WERI-Rb-1 (cell line): ENCODE data around the gene CYFIP1.

Experiments
- DNase-seq: peaks from one replicate; pipeline ENCODE4 v3.0.0-alpha.2; 2020
- H3K27ac ChIP-seq: fragments of 250-450 bp; sonication (Bioruptor Pico); 2 replicates; pipeline ENCODE4 v1.5.1; 2020; ENCODE audit warnings: mild to moderate bottlenecking, moderate library complexity
- H3K27me3 ChIP-seq: fragments of 250-450 bp; sonication (Bioruptor Pico); 2 replicates; pipeline ENCODE4 v1.5.1; 2021; ENCODE audit warnings: mild to moderate bottlenecking, low read depth, moderate library complexity; ENCODE audit not compliant: insufficient read depth, severe bottlenecking
- H3K36me3 ChIP-seq: fragments of 250-450 bp; sonication (Bioruptor Pico); 2 replicates; pipeline ENCODE4 v1.5.1; 2020; ENCODE audit warnings: mild to moderate bottlenecking, moderate library complexity
- H3K4me3 ChIP-seq: 2 replicates; pipeline ENCODE4 v1.5.1; 2011; ENCODE audit warnings: low read depth, mild to moderate bottlenecking, control low read depth, low read length
- H3K9me3 ChIP-seq: fragments of 250-450 bp; sonication (Bioruptor Pico); 2 replicates; pipeline ENCODE4 v1.5.1; 2021; ENCODE audit warnings: mild to moderate bottlenecking, moderate library complexity; ENCODE audit not compliant: severe bottlenecking
- CTCF ChIP-seq: IDR thresholded peaks from 2 replicates; pipeline ENCODE4 v1.5.1; 2011; ENCODE audit warnings: low read depth, mild to moderate bottlenecking, control low read depth, inconsistent platforms, low read length

The CYFIP1 gene

GRCh38 chr15:22942877-22943276 is 37.3 kb downstream of the CYFIP1 start:
- no peak overlapping the region for H3K27ac ChIP-seq
- no peak overlapping the region for H3K4me3 ChIP-seq
- H3K36me3 ChIP-seq = no peaks in the 10 kb centered on the region
- no peak for TF ChIP-seq CTCF
- no peak for DNase-seq
- H3K27me3 ChIP-seq = no peaks in the 10 kb centered on the region
- no peaks in the 10 kb centered on the region for H3K9me3 ChIP-seq

GRCh38 chr15:22942306-22942855 is 37.8 kb downstream of the CYFIP1 start:
- Histone ChIP-seq H3K4me3 (no peak overlapping the region), H3K9me3 (no peaks in the 10 kb centered on the region), H3K36me3 (no peaks in the 10 kb centered on the region), H3K27me3 (no peaks in the 10 kb centered on the region), H3K27ac (no peak overlapping the region)
- DNase-seq = no peak
- no peak for TF ChIP-seq CTCF

- no peaks in the 10 kb centered on the region for H3K36me3 ChIP-seq
- DNase-seq = no peak
- no peaks in the 10 kb centered on the region for H3K27me3 ChIP-seq
- H3K9me3 ChIP-seq = no peaks in the 10 kb centered on the region
- no peak overlapping the region for H3K27ac ChIP-seq
- no peak overlapping the region for H3K4me3 ChIP-seq
- no peak for TF ChIP-seq CTCF
Observed at GRCh38 chr15:22941179-22941578, 39.0 kb downstream of the CYFIP1 start.

- no peaks in the 10 kb centered on the region for H3K27me3 ChIP-seq
- H3K9me3 ChIP-seq = no peaks in the 10 kb centered on the region
- no peak overlapping the region for H3K27ac ChIP-seq
- no peaks in the 10 kb centered on the region for H3K36me3 ChIP-seq
- no peak for DNase-seq
- no peak for TF ChIP-seq CTCF
- H3K4me3 ChIP-seq = no peak overlapping the region
Observed at GRCh38 chr15:22939652-22940061, 40.5 kb downstream of the CYFIP1 start.

- TF ChIP-seq CTCF = no peak
- H3K27me3 ChIP-seq = no peaks in the 10 kb centered on the region
- no peaks in the 10 kb centered on the region for H3K9me3 ChIP-seq
- H3K36me3 ChIP-seq = no peaks in the 10 kb centered on the region
- H3K4me3 ChIP-seq = no peak overlapping the region
- no peak for DNase-seq
- H3K27ac ChIP-seq = no peak overlapping the region
Observed at GRCh38 chr15:22939051-22939450, 41.1 kb downstream of the CYFIP1 start.

GRCh38 chr15:22936577-22937472 is 43.3 kb downstream of the CYFIP1 start:
- Histone ChIP-seq H3K36me3 (no peaks in the 10 kb centered on the region), H3K9me3 (no peaks in the 10 kb centered on the region), H3K27me3 (no peaks in the 10 kb centered on the region), H3K27ac (no peak overlapping the region), H3K4me3 (no peak overlapping the region)
- no peak for DNase-seq
- no peak for TF ChIP-seq CTCF
